Mesodermal cell (in vitro differentiated cells): ENCODE data around the gene AP2A1.

Source experiments
- H3K27ac ChIP-seq: 2 replicates; pipeline ENCODE4 v1.7.0; 2013; ENCODE audit warnings: mild to moderate bottlenecking, low read depth, low read length, moderate library complexity; ENCODE audit not compliant: severe bottlenecking
- H3K36me3 ChIP-seq: 2 replicates; pipeline ENCODE4 v1.7.1; 2013; ENCODE audit warnings: mild to moderate bottlenecking, low read length, moderate library complexity; ENCODE audit not compliant: control insufficient read depth, insufficient read depth
- H3K4me1 ChIP-seq: one replicate; pipeline ENCODE4 v1.7.1; 2013; ENCODE audit warnings: mild to moderate bottlenecking, low read length; ENCODE audit not compliant: insufficient read depth, control insufficient read depth, poor library complexity, severe bottlenecking
- H3K4me3 ChIP-seq: 2 replicates; pipeline ENCODE4 v1.7.0; 2013; ENCODE audit warnings: low read length, control low read depth, mild to moderate bottlenecking; ENCODE audit not compliant: insufficient read depth, poor library complexity, severe bottlenecking; ENCODE audit errors: extremely low read depth
- H3K9me3 ChIP-seq: 2 replicates; pipeline ENCODE4 v1.7.1; 2013; ENCODE audit warnings: mild to moderate bottlenecking, low read length, moderate library complexity; ENCODE audit not compliant: control insufficient read depth
- WGBS, 2 experiments: methylation state at CpG; one replicate each; pipeline ENCODE4 v1.1.5; 2013; ENCODE audit warnings: missing lambda C conversion rate in 2 of 2; ENCODE audit not compliant: insufficient coverage in 2 of 2; 5-methylcytosine and 5-hydroxymethylcytosine counted together

AP2A1 gene

GRCh38 chr19:49793561-49793840 lies 26.7 kb downstream of the AP2A1 start:
- 84 to 87% methylated on average over 6 of the region's 6 CpGs for WGBS, 2 experiments
- H3K36me3 ChIP-seq: peaks cover 94% of the 10 kb centered on the region

DNA sequence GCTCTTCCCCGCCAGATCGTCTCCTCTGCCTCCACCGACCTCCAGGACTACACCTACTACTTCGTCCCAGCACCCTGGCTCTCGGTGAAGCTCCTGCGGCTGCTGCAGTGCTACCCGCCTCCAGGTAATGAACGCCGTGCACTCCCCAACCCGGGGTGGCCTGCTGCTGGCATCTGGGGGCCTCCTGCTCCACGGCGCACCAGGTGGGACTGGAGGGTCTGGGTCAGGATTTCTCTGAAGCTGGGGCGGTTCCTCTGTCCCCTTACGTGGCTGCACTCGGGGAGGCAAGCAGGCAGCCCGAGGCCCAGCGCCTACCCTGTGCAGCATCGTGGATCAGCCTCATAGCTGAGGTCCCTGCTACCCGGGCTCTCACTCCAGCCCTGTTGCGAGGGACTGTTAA lies 28.8 kb downstream of the AP2A1 start:
- H3K4me3 ChIP-seq: no peak overlapping the region
- 91 to 96% methylated on average over 14 to 17 of the region's 20 CpGs for WGBS, 2 experiments
- H3K27ac ChIP-seq: no peak overlapping the region
- H3K9me3 ChIP-seq: no peaks in the 10 kb centered on the region
- H3K36me3 ChIP-seq: peaks cover 95% of the 10 kb centered on the region
- H3K4me1 ChIP-seq: peaks cover 12% of the 10 kb centered on the region

More at GRCh38 chr19:49793561-49793840, 26.7 kb downstream of the AP2A1 start:
- Histone ChIP-seq H3K4me1 (peaks cover 12% of the 10 kb centered on the region), H3K4me3 (no peak overlapping the region), H3K9me3 (no peaks in the 10 kb centered on the region), H3K27ac (peak overlapping the region; percentile 36)

- Histone ChIP-seq H3K36me3 (peaks cover 85% of the 10 kb centered on the region), H3K4me3 (no peak overlapping the region), H3K4me1 (peaks cover 3% of the 10 kb centered on the region), H3K9me3 (no peaks in the 10 kb centered on the region), H3K27ac (no peak overlapping the region)
- WGBS, 2 experiments: 96% methylated on average over 11 of the region's 11 CpGs
Measured at GRCh38 chr19:49798574-49798973, 31.8 kb downstream of the AP2A1 start.

GRCh38 chr19:49799271-49799797 lies 32.5 kb downstream of the AP2A1 start:
- Histone ChIP-seq H3K27ac (no peak overlapping the region), H3K36me3 (peaks cover 85% of the 10 kb centered on the region), H3K9me3 (no peaks in the 10 kb centered on the region), H3K4me1 (no peaks in the 10 kb centered on the region), H3K4me3 (no peak overlapping the region)
- WGBS, 2 experiments: 93 to 96% methylated on average over 26 to 28 of the region's 28 CpGs

GRCh38 chr19:49799798-49800376 lies 33.1 kb downstream of the AP2A1 start:
- H3K9me3 ChIP-seq: no peaks in the 10 kb centered on the region
- WGBS, 2 experiments: 96% methylated on average over 24 to 25 of the region's 25 CpGs
- no peak overlapping the region for H3K27ac ChIP-seq
- H3K4me1 ChIP-seq: no peaks in the 10 kb centered on the region
- H3K36me3 ChIP-seq: peaks cover 85% of the 10 kb centered on the region
- H3K4me3 ChIP-seq: no peak overlapping the region

- Histone ChIP-seq H3K27ac (no peak overlapping the region), H3K4me3 (no peak overlapping the region), H3K9me3 (no peaks in the 10 kb centered on the region), H3K36me3 (peaks cover 83% of the 10 kb centered on the region), H3K4me1 (no peaks in the 10 kb centered on the region)
- 94 to 97% methylated on average over 8 to 10 of the region's 10 CpGs for WGBS, 2 experiments
Measured at GRCh38 chr19:49800771-49801170, 34.0 kb downstream of the AP2A1 start.

GRCh38 chr19:49801401-49801888 lies 34.6 kb downstream of the AP2A1 start:
- H3K36me3 ChIP-seq: peaks cover 83% of the 10 kb centered on the region
- H3K4me3 ChIP-seq: no peak overlapping the region
- WGBS, 2 experiments: 93 to 98% methylated on average over 23 to 27 of the region's 32 CpGs
- H3K27ac ChIP-seq: no peak overlapping the region
- no peaks in the 10 kb centered on the region for H3K4me1 ChIP-seq
- no peaks in the 10 kb centered on the region for H3K9me3 ChIP-seq

GRCh38 chr19:49801966-49802661 lies 35.3 kb downstream of the AP2A1 start:
- H3K36me3 ChIP-seq: peaks cover 80% of the 10 kb centered on the region
- no peaks in the 10 kb centered on the region for H3K9me3 ChIP-seq
- WGBS, 2 experiments: 29 to 32% methylated on average over 20 to 31 of the region's 38 CpGs
- no peak overlapping the region for H3K27ac ChIP-seq
- no peaks in the 10 kb centered on the region for H3K4me1 ChIP-seq
- peak overlapping the region; percentile 10 for H3K4me3 ChIP-seq

- no peak overlapping the region for H3K4me3 ChIP-seq
- no peaks in the 10 kb centered on the region for H3K4me1 ChIP-seq
- H3K27ac ChIP-seq: no peak overlapping the region
- no peaks in the 10 kb centered on the region for H3K9me3 ChIP-seq
- peaks cover 79% of the 10 kb centered on the region for H3K36me3 ChIP-seq
- 93 to 95% methylated on average over 15 to 16 of the region's 24 CpGs for WGBS, 2 experiments
Measured at GRCh38 chr19:49802836-49803528, 36.2 kb downstream of the AP2A1 start.

- Histone ChIP-seq H3K9me3 (no peaks in the 10 kb centered on the region), H3K36me3 (peaks cover 77% of the 10 kb centered on the region), H3K4me3 (no peak overlapping the region), H3K4me1 (no peaks in the 10 kb centered on the region), H3K27ac (no peak overlapping the region)
- 91 to 96% methylated on average over 5 to 6 of the region's 6 CpGs for WGBS, 2 experiments
Measured at GRCh38 chr19:49803529-49803856, 36.7 kb downstream of the AP2A1 start.
